HG02571 (cell line): ENCODE results near the gene MTHFD1L.

Experiments
- ATAC-seq: cut with Tn5 transposase; IDR thresholded peaks from one replicate; pipeline ENCODE4 v1.9.1; 2021; ENCODE audit warnings: mild to moderate bottlenecking, moderate library complexity; ENCODE audit not compliant: unreplicated experiment

The MTHFD1L gene

DNA sequence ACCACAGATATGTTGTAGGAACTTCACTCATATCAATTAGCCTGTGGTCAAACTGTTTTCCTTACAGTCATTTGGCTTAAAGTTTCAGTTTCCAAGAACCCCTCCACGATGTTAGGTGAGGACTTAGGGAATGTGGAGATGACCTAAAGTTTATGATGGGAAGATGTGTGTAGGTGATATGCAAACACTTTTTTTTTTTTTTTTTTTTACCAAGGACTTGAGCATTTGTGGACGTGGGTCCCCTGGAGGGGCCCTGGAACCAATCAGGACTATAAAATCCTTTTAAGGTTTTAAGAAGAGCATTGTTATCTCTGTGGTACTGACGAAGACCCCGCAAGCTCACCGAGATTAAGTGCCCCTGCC is 478 bp upstream of the MTHFD1L start:
- ATAC-seq: no peak

DNA sequence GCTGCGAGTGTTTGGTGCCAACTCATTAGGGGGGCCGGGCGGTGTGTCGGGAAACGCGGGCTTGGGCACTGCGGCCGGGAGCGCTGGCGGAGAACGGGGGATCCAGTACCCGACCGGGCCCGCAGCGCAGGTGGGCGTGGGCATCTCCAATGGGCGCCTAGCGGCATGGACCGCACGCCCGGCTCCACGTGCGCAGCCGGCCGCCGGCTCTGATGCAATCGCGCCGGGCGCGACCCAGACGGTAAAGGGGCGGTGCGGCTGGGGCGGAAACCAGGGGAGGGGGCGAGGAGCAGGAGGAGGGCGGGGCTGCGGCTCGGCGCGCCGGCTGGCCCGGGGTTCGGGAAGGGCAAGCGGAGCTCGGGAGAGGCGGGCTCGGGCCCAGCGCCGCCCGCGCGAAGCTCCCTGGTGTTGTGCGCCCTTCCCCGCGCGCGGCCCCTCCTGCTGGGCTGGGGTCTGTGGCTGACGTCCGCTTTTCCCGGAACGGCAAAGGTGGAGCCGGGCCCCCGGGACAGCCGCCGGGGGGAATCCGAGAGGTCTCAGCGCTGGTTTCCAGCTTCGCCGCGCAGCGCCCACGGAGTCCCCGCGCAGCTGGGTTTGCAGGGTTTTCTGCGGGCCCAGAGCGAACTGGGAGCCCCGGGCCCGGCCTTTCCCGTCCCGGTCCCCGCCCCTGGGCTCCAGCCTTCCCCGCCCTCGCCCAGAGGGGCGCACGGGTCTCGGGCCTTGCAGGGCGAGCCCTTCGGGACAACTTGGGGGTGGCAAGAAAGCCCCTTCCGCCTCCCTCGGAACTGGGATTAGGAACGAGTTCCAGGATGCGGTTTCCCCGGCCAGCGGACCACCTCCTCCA is 867 bp downstream of the MTHFD1L start:
- ATAC-seq: peak; percentile 75

DNA sequence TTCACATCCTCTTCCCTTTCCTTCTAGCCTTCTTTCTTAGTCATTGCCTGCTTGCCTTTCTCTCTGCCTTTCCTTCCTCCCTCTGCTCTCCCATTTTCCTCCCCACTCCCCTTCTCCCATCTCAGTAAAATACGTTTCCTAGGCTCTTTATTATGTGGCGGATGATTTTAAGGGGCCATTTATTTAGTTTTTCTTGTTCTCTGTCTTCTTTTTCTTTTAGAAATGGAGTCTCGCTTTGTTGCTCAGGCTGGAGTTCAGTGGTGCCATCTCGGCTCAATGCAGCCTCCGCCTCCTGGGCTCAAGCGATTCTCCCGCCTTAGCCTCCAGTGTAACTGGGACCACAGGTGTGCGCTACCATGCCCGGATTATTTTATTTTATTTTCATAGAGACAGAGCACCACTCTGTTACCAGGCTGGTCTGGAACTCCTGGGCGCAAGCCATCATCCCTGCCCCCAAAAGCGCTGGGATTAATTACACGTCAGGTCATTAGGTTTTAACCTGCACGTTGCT is 1.5 kb downstream of the MTHFD1L start:
- no peak for ATAC-seq

DNA sequence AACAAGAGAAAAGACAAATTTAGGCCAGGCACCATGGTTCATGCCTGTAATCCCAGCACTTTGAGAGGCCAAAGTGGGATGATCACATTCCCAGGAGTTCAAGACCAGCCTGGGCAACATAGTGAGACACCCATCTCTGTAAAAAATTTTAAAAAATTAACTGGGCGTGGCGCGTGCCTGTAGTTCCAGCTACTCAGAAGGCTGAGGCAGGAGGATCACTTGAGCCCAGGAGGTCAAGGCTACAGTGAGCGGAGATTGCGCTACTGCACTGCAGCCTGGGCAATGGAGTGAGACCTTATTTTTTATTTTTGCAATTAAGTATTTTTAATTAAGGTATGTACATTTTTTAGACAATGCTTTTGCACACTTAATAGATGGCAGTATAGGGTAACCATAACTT is 3.3 kb downstream of the MTHFD1L start:
- no peak for ATAC-seq

DNA sequence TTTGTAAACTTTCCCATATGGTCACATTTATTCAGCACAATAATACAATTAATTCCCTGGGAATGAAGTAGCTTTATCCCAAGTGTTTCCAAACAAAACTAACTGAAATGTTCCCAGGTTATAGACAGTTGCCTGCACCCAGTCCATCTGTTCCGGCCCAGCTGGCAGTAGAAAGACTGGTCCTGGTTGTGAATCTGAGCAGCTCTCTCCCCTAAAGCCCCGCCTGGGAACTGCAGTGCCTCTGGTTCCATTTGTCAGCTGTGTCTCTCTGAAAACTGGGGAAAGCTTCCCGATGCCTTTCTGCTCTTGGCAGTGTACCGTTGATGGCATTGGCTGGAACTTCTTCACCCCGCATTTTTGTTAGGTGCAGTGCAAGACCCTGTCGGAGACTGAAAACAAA is 8.7 kb downstream of the MTHFD1L start:
- ATAC-seq: no peak

DNA sequence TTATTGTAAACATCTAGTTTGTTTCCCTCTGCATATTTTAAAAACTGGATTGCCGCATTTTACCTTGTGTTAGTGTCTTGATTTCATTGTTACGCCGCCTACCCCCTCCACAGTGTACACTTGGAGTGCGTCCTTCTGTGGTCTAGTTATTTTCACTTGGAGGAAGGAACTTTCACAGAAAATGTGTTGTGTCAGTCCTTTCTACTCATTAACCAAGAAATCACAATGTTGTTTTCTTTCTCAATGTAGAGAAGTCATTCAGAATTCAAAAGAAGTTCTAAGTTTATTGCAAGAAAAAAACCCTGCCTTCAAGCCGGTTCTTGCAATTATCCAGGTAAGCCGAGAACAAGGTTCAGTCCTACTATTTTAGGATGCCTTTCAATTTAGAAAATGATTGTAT is 10.3 kb downstream of the MTHFD1L start:
- ATAC-seq: no peak

DNA sequence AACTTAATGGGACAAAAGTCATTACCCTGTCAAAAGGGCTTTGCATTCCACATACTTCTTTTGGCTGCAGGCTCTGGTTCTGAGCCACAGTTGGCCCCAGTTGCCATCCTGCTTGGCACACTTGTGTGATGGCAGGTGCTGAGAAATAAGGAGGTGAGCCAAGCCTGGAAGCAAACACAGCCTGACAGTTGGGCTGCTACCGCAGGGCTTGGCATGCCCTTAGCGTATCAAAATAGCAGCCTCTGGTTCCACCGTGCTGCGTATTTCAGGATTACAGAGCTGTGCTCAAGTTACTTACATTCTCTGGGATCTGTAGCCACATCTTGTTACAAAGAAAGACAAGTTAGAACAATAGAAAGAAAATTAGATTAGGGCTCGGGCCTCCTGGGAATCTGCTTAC is 11.1 kb downstream of the MTHFD1L start:
- no peak for ATAC-seq

DNA sequence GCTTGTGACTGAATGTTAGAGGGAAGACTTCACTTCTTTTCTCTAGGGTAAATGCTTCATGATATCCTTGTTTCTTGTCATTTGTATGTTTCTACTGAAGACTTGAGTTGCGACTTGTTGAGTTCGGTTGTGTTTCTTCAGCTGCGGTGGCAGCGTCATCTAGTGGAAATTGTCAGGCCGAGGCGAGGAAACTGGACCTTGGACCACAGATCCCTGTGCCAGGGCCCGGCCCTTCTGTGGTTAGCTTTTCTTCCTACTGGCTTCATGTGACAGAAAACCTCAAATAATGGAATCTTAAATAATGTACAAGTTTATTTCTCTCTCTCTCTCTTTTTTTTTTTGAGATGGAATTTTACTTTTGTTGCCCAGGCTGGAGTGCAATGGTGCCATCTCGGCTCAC is 12.4 kb downstream of the MTHFD1L start:
- no peak for ATAC-seq

DNA sequence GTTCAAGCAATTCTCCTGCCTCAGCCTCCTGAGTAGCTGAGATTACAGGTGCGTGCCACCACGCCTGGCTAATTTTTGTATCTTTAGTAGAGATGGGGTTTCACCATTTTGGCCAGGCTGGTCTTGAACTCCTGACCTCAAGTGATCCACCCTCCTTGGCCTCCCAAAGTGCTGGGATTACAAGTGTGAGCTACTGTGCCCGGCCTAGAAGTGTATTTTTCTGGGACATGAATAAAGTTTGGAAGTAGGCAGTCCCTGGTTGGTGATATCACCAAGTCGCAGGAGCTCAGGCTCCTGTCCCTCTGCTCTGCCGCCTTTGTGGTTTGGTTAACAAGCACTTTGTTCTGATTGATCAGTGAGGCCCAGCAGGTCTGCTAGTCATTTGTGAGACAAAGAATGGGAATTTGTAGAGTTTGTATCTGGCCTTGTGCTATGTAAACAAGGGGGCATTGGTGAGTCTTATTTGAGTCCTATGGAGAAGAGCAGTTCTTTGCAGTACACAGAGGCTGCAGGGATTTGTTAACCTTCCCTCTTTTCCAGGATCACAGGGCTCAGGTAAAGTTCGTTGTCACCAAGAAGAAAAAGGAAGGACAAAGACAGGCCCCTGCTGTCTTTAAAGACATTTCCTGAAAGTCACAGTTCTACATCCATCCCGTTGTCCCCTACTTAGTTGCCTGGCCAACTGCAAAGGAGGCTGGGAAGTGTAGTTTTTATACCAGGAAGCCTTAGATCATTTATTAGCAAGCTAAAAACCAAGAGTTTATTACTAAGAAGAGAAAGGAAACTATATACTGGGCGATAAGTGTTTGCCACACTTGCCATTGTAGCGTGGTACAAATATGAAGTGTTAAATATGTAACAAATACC is 13.1 kb downstream of the MTHFD1L start:
- no peak for ATAC-seq

DNA sequence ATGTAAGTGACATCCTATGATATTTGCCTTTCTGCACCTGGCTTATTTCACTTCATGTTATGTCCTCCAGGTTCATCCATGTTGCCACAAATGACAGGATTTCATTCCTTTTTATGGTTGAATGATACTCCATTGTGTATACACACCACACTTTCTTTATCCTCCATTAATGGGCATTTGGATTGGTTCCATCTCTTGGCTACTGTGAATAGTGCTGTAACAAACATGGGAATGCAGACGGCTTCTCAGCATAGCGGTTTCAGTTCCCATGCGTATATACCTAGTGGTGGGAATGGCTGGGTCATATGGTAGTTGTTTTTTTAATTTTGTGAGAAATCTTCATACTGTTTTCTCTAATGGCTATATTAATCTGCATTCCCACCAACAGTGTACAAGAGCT is 14.8 kb downstream of the MTHFD1L start:
- no peak for ATAC-seq

DNA sequence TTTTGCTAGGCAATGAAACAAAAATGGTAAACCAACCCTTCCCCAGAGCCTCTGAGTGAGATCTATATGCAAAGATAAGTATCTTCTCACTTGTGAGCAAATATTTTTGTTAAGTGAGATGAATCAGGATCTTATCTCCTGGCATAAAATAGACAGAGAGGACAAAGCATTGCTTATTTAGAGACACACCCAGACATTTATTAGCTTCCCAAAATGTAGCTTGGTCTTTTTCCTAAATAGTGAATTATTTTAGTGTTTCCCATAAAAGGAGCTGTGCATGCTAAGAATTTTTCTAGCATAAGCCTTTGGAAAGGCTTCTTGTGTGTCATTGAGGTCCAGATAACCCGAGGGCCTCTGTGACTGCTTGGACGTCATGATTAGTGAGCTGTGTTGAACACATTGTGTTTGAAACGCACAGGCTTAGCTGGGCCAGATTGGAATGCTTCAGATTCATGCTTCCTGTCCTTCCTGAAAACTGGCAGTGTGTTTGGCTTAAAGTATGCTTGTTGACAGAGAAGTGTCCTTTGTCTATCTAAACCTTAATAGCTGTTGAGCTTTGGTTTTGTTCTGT is 16.5 kb downstream of the MTHFD1L start:
- ATAC-seq: no peak

DNA sequence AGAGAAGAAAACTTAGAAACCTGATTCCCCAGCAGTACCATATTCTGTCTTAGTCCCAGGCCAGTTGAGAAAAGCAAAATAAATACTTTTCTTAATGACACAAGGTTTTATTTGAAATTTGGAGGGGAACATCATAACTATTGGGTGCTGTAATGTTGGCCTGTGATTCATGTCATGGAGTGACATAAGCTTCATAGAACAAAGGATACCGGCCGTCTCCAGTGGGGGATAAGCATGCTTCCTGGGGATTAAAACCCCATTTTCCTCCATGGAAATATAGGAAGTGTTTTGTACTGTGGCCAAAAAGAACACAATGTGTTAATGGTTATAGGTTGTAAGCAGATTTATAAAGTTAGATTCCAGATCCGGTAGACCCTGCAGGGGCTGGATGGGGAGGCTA is 18.0 kb downstream of the MTHFD1L start:
- ATAC-seq: no peak

DNA sequence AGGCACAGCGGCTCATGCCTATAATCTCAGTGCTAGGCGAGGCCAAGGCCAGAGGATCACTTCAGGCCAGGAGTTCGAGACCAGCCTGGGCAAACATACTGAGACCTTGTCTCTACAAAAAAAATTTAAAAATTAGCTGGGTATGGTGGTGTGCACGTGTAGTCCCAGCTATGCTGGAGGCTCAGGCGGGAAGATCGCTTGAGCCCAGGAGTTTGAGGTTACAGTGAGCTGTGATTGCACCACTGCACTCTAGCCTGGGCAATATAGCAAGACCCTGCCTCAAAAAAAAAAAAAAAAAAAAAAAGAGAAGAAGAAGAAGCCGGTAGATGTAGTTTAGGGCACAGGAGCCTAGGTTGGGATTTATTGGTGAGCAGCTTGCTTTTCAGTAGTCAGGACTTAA is 20.7 kb downstream of the MTHFD1L start:
- no peak for ATAC-seq

DNA sequence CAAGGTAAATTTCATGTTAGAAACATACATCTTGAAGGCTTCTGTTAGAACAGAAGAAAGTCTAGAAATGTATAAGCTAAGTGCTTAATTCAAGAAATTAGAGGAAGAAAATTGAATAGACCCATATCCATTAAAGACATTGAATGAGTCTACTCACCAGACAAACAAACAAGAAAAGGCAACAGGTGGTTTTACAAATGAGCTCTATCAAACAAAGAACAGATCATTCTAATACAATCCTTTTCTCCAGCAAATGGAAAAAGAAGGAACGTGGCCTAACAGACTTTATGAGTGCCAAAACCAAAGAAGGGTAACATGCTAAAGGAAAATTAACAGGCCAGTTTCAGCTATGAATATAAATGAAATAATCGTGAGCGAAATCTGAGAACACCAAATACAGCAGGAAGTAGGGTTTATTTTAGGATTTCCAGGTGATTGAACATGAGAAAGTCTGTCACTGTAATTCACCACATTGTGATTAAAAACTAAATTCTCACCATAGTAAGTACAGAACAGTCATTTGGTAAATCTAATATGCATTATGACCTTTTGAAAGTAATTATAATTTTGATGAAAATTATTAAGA is 22.6 kb downstream of the MTHFD1L start:
- ATAC-seq: no peak

DNA sequence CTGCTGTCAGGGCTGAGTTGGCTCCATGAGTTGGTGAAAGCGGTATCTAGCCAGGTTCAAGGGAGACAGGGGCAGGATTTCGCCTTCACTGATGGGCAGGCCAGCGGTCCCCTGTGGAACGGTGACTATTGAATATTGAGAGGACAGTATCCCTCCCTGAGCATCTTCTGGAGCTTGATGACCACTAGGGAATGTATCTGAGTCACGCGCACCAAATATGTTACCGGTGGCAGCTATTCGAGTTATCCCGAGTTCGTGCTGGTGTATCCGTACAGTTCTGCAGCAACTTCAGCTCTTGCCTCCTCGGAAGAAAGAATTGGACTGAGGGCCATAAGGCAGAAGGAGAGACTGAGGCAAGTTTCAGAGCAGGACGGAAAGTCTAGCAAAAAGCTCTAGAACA is 24.8 kb downstream of the MTHFD1L start:
- no peak for ATAC-seq

DNA sequence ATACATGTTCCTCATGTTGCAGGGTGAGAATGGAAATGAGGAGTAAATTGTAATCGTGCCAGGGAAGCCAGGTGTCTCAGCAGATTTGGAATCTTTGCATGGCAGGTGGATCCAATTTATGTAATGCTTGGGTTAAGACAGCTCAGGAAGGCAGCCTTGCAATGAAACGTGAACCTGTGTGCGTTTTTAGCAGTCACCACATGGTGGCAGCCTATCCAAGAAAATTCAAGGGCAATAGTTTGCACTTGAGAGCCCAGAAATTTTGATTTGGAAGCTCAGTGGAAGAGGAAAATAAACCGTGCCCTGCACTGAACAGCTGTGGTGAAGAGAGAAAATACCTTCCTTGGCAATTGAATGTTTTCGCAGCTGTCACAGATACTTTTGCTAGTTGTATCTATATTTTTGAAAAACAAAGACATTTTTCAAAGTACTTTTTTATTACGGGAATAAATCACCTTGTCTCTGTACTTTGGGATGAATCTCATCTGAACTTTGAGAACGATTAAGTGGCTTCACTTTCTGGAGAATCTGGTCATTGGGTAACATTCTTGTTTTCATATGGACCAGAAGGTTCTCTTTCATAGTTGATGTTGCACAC is 26.5 kb downstream of the MTHFD1L start:
- ATAC-seq: no peak

DNA sequence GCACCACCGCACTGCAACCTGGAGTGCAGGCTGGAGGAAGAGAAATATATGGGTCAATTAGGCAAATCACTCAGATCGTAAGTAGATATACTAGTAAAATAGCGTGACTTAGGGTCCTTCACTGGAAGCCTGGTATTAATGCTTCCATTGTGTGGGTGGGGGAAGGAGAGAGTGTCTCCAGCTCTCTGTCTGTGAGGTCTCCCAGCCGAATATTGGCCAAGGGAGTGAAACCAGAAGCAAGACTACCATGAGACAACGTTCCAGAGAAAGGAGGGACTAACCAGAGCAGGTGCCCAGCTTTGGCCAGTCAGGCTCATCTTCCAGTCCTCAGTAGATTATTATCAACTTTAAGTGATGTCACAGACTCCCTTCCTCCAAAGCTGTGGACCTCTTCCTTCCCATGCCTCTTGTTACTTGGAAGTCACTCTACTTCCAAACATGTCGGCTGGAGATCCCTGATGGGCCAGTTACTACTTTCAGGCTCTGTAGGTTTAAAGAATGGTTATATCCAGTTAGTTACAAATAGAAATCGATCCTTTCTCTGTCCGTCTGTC is 28.8 kb downstream of the MTHFD1L start:
- no peak for ATAC-seq

DNA sequence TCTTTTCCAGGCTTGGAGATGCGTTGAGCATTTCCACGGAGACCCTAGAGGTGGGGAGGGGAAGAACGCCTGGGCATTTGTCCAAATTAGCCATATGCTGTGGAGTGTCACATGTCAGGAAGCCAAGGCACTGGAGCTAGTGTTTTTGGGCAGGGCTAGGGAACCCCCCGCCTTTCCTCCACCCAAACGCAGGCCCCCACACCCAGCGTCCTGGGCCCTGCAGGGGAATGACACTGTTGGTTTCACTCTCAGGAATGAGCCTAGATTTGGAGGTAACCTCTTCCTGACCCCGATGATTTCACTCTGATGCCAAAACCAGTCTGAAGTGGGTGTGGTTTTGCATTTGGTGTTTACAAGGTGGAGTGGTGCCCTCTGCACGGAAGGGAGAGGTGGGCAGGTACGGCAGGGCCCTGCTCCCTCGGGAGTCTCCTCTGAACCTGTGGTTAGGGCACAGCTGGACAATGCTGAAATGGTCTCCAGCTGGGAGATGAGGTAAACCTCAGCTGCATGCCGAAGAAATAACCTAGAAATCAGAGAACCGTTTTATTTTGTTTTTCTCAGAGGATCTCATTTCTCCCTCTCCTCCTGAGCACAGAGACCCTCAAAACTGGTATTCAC is 29.5 kb downstream of the MTHFD1L start:
- peak; percentile 67 for ATAC-seq

DNA sequence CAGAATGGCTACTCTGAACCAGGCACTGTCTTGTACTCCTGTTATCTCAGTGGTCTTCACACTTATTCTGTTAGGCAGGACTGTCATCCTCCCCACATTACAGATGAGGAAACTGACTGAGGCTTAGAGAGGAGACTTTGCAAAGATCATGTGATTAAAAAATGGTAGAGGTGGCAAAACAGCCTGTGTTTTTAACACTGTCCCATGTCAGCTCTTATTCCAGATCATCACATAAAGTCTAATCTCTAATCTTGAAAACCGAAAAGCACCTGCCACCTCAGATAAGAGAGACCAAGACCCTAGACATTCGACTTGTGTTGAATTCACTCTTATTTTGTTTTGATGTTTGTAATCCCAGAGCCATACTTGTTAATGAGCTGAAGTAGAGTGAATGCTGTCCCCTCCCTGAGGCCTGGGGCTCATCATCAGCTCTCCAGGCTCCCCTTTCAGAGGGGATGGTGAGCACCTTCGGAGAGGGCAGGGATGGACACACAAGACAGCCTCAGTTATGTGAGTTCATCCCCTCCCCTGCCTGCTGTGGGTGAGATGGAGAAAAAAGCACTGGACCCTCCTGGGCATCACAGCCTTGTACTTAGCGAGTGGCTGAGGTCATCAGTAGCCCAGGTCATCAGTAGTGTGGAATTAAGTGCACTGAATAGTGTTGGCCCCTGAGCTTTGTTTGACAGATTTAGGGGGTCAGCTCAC is 30.6 kb downstream of the MTHFD1L start:
- ATAC-seq: no peak
